ENCODE data around the gene KRCC1.
"Not testable (repeated sequence)": the region's sequence is repeated elsewhere in the genome, so short reads cannot be mapped to it uniquely, and the experiment has no call there.

KRCC1 gene

DNA sequence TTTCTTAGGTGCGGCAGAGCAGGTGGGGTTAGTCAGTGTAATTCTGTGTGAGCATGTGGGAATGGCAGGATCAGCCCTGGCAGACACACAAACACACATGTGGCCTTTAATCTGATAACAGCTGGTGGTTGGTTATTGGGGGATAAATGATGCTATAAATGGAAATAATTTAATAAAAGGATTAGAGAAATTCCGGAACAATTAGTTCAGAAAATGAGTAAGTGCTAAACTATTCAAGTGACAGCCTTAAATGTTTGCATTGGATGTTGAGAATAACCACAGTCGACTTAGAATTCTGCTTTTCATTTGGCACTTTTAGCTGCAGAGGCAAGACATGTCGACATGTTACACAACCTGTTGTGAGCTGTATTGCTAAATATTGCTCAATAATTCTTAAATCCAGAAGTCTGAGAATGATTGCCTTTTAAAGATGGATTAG is 19.3 kb upstream of the KRCC1 start:
- DNase-seq, result no peak

DNA sequence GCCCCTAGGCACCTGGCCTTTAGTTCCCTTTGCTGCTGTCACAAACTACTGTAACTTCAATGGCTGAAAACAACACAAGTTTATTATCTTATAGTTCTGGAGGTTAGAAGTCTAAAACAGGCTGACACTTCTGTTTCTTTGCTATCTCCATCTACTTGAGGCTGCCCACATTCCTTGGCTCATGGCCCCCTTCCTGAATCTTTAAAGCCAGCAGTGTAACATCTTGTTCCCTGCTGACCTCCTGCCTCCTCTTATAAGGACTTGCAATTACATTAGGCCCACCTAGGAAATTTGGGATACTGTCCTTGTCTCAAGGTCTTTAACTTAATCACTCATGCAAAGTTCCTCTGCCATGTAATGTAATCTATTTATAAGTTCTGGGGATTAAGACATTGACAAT is 18.6 kb upstream of the KRCC1 start:
- no peak for DNase-seq

DNA sequence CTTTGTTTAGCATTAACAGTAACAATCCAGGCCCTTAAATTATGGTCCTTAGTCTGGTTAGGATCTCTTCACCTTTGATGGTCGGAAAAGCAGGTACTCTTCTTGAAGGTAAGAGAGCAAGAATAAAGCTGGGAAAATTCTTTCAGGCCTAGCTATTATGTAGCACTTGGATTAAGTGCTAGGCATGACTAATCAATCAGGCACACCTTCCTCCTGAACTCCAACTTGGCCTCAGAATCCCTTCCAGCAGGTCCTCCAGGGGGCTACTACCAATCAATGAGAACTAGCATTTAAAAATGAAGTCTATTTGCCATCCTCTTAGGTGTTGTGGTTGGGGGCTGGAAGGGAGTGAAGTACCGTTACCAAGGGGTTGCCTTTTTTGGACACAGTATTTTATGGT is 15.8 kb upstream of the KRCC1 start:
- no peak for DNase-seq

DNA sequence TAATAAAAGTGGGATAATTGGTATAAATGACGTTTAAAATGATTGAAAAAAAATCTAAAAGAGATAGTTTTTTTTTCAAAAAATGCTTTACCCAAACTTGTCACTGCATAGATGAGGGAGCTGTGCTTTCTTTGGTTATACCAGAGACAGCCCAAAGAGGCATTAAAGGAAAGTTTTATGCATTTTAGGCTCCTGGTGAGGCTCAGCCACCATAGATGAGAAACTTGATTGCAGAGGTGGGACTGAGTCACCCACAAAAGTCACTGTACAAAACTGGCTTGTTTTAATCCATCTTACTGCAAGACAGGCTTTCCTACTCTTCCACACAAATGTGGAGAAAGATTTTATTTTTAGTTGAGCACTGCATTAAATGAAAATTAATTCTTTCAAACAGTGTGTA is 14.5 kb upstream of the KRCC1 start:
- DNase-seq, result no peak

DNA sequence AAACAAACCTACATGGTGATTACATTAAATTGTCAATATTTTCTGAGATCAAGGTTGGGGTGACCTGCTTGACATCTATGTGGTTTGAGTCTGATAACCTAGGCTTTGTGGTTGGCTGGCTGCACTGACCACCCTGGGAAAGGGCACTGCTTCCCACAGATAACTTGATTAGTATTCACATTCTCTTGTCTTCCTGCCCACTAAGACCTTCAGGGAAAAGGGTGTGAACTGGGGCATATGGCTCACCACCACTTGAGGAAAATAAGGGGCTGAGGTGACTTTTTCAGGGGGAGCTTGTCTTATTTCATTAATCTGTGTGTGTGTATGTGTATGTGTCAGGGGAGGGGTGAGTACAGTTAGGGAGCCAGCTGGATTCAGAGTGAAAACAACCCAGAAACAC is 13.5 kb upstream of the KRCC1 start:
- no peak for DNase-seq

DNA sequence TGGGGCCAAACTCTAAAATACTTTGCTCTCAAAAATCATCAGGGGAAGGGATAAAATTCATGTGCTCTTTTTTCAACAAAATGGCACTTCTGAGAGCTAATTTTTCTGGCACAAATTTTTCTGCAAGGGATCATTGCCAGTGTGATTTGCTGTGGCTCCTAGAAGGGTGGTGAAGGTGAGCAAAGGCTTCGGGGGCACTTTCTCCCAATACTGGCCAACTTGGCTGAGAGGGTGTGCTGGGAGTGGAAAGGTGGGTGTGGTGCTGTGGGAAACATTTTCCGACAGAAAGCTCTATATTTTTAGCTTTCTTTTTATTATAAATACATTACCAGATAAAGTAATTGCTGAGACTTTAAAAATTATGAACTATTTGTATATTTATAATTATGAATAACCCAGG is 12.5 kb upstream of the KRCC1 start:
- DNase-seq, result no peak

DNA sequence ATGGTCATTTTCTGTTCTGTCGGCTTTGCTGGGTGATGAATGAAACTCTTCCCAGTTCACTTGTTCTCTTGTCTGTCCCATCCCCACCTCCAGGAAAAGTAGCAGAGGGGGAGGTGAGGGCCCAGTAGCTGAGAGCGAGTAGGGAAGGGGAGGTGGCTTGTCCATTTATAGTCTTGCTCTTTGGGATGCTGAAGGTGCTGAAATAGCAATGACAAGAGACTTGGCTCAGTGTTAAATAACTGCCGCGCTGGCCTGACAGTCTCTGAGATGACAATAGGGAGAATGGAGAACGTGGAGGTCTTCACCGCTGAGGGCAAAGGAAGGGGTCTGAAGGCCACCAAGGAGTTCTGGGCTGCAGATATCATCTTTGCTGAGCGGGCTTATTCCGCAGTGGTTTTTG is 12.0 kb upstream of the KRCC1 start, which contains the start of gene SMYD1:
Gene SMYD1 (plus strand): TSS at position 228 of the 400 bp plus-strand sequence. CDS start 40 bp downstream, at position 268.
- no peak for DNase-seq

DNA sequence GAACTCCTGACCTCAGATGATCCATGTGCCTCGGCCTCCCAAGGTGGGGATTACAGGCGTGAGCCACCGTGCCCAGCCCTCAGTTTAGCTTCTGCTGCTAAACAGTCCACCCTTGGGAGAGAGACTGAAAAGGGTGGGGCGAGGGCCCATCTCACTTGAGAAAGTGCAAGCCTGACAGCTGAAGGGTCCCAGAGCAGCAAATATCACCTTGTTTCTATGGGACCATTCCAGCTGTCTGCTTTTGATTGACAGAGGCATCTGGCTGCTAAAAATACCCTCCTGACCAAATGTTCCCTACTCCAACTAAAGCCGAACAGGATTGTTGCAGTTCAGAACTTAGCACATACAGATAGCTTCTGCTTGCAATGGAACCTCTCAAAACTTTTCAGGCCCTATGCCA is 11.6 kb upstream of the KRCC1 start:
- no peak for DNase-seq

DNA sequence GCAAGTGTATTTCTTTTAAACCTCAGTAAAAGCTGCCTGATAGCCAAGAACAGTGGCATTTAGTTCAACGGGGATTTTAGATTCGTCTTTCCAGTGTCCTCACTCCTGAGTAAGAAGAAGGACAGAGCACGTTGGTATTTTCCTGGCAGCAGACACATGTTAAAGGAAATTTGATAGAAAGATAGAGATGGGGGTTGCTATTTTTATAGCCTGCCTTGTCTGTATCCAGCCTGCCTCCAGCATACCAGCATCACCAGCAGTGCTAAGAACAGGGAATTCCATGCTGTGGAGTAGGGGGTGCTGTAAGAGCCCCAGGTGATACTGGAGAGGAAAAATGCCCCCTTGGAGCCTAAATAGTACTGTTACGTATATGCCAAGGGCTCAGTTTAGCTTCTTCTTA is 11.0 kb upstream of the KRCC1 start:
- DNase-seq, result no peak

DNA sequence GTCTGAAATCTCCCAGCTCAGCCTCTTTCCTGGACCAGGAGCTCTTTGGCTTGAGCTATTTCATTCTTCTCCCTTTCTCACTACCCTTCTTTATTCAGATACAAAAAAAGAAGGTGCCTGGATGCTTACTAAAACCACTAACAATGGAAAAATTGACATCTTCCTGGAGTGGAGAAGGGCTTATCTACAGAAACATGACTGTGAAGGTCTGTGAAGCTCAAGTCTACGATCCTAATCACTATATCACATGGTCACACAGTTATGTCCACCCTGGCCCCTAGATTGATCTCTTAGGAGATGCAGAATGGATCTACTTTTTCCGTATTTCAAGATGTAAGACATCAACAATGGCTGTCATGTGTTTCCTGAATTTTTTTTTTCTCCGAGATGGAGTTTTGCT is 5.7 kb upstream of the KRCC1 start:
- no peak for DNase-seq

DNA sequence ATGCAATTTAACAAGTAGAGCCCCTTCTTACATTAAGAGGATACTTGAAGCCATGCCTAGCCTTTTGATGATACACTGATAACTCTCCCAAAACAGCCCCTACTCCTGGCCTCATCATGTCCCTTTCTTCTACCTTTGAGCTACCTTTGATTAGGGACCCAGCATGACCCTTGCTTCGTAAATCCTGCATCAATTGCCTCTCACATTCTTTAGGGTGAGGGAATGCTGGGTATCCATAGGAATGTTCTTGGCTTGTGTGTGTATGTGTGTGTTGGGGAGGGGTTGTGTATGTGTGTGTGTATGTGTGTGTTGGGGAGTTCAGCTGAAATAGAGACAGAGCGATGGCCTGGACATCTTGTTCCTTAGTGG is 5.3 kb upstream of the KRCC1 start:
- DNase-seq, result no peak

DNA sequence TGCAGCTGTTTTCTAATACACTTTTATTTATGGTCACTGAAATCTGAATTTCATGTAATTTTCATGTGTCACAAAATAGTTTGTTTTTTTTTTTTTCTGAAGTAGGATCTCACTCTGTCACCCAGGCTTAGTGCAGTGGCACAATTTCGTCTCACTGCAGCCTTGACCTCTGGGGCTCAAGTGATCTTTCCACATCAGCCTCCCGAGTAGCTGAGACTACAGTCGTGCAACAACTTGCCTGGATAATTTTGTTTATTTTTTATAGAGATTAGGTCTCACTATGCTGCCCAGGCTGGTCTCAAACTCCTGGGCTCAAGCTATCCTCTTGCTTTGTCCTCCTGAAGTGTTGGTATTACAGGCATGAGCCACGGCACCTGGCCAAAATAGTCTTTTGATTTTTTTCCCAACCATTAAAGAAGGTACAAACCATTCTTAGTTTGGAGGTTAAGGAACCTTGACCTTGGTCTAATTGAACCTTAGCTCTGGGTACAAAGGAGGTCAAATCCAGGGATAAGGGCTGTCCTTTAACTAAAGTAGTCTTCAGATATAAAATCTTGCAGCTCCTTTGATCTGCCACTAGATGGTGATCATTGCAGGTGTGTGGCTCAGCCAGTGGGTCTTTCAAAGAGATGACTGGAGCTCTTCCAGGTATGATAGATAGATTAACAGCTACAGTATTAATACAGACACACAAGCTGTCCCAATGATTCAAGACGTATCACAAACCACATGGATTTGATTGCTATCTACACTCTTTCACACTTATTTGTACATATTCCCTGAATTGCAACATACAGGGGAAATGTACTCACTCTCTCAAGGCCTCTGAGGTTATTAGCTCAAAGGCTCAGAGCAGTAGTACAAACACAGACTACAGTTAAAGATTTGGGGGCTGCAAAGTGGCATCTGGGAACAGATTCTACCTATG is 4.7 kb upstream of the KRCC1 start:
- DNase-seq, result peak; percentile 13

DNA sequence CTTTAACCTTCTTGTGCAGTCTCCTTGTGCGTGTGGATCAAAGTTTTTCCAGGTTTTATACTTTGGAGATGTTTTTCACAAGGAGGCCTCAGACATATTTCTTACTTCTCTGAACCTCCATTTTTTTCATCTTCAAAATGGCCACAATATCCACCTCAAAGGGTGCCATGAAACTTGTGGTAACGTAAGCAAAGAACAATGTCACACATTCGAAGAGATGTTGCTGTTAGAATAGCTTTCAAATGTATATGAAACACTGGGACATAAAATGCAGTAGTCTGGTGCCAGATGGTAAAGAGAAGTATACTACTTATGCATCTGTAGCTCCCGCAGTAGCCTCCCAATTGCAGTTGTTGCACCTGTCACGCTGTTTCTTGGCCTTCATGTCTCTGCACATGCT is 2.6 kb upstream of the KRCC1 start:
- no peak for DNase-seq

DNA sequence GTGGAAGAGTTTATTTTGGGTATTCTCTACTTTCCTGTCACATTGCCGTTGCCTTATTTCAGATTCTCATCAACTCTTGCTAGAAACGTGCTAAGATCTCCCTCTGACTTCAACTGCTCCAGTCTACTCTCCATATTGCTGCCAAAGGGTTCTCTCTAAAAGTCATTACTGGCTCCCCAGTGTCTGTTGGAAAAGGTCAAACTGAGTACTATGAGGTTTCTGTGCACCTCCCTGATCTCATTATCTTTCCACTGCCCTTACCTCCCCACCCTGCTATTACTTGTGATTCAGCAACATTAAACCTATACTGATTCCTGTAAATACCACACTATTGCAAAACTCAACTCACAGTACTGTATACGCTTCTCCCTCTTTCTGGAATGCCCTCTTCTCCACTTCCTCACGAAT is 1.9 kb upstream of the KRCC1 start:
- peak; percentile 26 for DNase-seq

DNA sequence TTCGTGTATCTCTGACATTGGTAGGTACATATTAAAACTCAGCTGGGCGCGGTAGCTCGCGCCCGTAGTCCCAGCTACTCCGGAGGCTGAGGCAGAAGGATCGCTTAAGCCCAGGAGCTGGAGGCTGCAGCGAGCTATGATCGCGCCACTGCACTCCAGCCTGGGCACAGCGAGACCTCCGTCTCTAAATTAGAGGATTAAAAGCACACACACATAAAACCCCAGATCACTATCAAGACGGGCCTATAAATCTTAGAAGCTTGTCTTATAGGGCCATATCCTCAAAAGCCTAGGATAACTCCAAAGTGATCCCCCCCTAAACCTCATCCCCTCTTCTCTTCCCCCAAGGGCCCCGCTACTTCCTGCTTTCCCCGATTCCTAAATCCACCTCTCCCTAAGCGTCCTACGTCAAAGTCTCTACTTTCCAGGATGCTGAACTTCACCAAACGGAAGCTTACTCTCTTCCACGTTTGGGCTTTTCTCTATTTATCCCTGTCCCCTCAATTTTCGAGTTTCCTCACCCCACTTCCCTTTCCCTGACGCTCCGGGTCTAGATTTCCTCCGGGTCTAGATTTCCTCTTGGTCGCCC is 707 bp downstream of the KRCC1 start:
- DNase-seq, result no peak

DNA sequence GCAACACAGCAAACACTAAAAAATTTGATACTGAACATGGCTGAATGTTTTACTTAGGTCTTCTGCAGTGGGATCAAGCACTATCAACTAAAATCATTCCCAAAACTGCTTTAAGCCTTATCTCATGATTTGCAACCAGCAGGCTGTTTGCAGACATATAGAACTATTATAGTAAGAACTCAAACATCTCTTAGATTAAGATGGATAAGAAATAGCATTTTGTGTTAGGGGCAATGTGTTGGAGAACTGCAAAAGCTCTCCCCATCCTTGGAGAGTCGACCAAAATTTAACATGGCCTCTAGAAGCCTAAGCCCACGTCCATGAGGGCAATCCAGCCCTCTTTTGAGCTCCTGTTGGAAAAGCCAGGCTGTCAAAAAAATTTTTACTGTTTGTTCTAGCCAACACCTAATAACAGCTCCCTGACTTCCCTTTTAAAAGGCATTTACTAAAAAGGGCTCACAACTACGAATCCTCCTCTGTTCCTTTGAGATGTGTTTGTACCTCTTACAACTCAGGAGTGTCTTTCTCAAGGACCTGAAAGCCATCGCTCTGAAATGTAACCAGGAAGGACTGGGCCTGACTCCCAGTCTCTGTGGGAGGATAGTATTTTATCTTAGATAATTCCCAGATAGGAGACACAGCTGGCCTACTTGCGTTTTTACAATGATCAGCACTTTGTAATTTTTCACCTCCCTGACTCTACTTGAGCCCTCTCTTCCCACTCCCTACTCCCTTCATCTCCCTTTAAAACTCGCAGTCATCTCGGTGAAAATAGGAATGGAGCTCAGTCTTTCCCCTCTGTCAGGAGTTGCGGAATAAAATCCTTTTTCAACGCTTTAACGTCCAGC is 1.4 kb downstream of the KRCC1 start:
- DNase-seq, result no peak

DNA sequence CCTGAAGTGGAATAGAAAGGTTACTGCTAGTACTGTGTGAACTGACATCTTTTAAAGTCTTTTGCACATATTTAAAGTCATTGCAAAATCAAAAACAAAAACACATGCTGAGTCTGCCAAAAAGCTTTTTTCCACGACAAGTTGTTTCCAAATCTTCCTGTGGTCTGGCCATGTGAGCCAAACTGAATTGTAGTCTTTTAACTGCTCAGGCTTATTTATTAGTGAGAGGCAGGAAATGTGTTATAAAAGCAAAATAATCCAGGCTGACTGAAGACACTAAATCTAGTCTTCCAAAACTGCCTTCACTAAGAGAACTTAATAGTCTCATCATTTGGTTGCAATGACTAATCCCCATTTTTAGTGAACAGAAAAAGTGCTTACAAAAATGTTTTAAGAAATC is 2.3 kb downstream of the KRCC1 start:
- peak; percentile 51 for DNase-seq

DNA sequence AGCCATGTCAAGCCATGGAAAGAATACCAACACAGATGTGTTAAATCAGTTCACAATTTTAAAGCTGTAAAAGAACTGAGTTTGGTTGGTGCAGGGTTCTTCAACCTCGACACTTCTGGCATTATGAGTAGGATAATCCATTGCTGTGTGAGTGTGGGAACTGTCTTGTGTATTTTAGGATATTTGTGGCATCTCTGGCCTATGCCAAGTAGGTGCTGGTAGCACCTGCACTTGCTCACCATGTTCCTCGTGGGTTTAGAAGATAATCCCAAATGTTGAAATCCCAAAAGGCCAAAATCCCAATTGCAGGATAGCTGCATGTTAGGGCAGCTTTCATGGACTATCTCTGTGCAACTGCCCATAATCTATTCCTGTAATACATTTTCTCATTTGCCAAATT is 3.8 kb downstream of the KRCC1 start:
- DNase-seq, result no peak

DNA sequence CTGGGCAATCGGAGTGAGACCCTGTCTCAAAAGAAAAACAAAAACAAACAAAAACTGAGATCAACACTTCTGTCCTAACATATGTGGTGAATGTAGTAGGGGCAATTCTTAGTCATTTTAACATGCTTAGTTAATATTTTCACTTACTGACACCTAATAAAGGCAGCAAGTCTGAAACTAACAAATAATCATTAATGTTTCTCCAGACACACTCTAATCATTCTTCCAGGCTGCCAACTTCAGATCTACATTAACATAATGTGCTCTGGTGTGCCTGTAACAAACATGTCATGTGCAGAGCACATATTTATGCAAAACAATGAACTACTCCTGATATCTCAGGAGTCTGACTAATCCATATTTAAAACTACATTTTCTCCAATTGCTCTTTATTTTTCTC is 6.0 kb downstream of the KRCC1 start:
- no peak for DNase-seq

DNA sequence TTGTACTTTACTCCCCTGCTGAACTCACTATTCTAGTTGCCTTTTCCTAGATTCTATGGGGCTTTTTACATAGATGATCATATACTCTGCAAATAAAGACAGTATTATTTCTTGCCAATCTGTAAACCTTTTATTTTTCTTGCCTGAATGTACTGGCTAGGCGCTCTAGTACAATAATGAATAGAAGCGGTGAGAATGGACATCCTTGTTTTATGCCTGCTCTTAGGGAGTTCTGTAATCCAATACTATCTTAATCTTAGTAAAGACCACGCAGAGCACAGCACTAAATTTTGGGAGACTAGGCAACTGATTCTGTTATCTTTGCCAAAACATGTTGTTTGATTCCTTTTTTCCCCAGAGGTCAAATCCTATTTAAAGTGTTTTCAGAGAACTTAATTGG is 7.0 kb downstream of the KRCC1 start:
- no peak for DNase-seq

DNA sequence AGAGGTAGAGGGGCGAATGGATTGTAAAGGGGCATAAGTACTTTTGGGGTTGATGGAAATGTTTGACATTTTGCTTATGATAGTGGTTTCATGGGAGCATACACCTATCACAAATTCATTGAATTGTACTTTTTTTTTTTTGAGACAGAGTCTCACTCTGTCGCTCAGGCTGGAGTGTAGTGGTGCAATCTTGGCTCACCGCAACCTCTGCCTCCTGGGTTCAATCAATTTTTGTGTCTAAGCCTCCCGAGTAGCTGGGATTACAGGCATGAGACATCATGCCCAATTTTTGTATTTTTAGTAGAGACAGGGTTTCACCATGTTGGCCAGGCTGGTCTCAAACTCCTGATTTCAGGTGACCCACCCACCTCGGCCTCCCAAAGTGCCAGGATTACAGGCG is 10.0 kb downstream of the KRCC1 start:
- DNase-seq, result not testable (repeated sequence)

DNA sequence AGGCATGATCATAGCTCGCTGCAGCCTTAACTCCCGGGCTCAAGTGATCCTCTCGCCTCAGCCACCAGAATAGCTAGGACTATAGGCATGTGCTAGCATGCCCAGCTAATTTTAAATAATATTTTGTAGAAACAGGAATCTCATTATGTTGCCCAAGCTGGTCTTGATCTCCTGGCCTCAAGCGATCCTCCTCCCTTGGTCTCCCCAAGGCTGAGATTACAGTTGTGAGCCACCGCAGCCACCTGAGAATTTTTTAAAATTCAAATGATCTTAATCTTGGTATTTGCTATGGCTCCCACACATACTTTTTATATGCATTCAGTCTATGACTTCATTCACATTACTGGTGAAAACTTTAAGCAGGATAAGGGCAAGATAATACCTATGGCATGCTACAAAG is 13.1 kb downstream of the KRCC1 start:
- no peak for DNase-seq

DNA sequence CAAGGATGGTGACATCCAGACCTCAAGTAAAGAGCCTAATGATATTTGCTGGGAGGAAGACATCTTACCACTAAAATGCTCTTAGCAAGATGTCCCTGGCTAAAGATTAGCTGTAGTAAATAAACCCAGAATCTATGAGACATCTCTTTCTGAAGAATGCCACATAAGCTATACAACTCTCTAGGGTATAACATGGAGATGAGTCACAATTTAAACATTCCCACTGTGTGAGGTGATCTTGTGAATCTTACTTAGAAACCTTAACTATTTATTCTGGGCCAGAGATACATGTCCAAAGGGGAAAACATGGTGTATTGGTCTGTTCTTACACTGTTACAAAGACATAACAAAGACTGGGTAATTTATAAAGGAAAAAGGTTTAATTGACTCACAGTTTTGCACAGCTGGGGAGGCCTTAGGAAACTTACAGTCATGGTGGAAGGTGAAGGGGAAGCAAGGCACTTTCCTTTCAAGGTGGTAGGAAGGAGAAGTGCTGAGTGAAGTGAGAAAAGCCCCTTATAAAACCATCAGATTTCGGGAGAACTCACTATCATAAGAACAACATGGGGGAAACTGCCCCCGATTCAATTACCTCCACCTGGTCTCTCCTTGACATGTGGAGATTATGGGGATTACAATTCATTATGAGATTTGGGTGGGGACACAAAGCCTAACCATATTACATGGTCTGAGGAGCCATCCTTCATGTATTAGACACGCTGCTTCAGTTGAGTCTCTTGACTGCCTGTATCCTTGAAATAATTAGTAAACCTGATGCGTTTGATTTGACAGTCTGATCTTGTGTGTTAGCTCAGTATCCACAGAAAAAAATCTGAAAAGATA is 17.1 kb downstream of the KRCC1 start:
- no peak for DNase-seq

Measured in GF-D8 (cell line).